Suprapubic skin (tissue), 4 donors: ENCODE data around the gene GSAP. TPM values are rescaled to one million over a fixed set of nuclear protein-coding genes. Genes with fewer than 3 reads are reported as not detected.

Experiments
- DNase-seq, 2 donors: peaks; one replicate each; pipeline ENCODE4 v3.0.0-alpha.2; 2019; ENCODE audit warnings: low spot score in 2 of 2
- H3K27ac ChIP-seq: fragments of 200-600 bp; sonication (generic); one replicate; pipeline ENCODE4 v1.5.1; 2019
- H3K27me3 ChIP-seq: fragments of 200-600 bp; sonication (generic); one replicate; pipeline ENCODE4 v1.5.1; 2019
- H3K36me3 ChIP-seq: fragments of 200-600 bp; sonication (generic); one replicate; pipeline ENCODE4 v1.5.1; 2019
- H3K4me1 ChIP-seq: fragments of 200-600 bp; sonication (generic); one replicate; pipeline ENCODE4 v1.5.1; 2019
- H3K4me3 ChIP-seq: fragments of 200-600 bp; sonication (generic); one replicate; pipeline ENCODE4 v1.5.1; 2019; ENCODE audit warnings: mild to moderate bottlenecking
- H3K9me3 ChIP-seq: fragments of 200-600 bp; sonication (generic); one replicate; pipeline ENCODE4 v1.5.1; 2019
- EP300 ChIP-seq: sonication (generic); formaldehyde crosslinking; IDR thresholded peaks from one replicate; pipeline ENCODE4 v1.6.1; 2017; ENCODE audit warnings: antibody characterized with exemption
- POLR2A ChIP-seq, 2 donors: fragments of 450-650 bp; IDR thresholded peaks; one replicate each; pipeline ENCODE4 v1.6.1; 2017; ENCODE audit warnings: antibody characterized with exemption in 2 of 2, mild to moderate bottlenecking in 2 of 2, moderate library complexity in 2 of 2
- POLR2AphosphoS5 ChIP-seq, 3 donors: sonication (generic); formaldehyde crosslinking; IDR thresholded peaks; one replicate each; pipeline ENCODE4 v1.6.1; 2017; ENCODE audit warnings: antibody characterized with exemption in 3 of 3
- WGBS: methylation state at CpG from one replicate; pipeline ENCODE4 v1.1.5; 2018; 5-methylcytosine and 5-hydroxymethylcytosine counted together
- total RNA-seq, 4 donors: library from RNA; depleted of rRNA; stranded (reverse); fragments of >200 nt; gene quantifications; one replicate each; pipeline ENCODE4 v1.1.0, GENCODE V29; 2016
- TF ChIP-seq, protein P1 (sequence below), 2 donors: fragments of 200-600 bp in 1 of 2; fragments of 450-650 bp in 1 of 2; sonication (generic) in 1 of 2; IDR thresholded peaks; one replicate each; pipeline ENCODE4 v1.5.1; 2016 to 2019; ENCODE audit warnings: antibody characterized with exemption in 2 of 2, mild to moderate bottlenecking in 1 of 2, moderate library complexity in 1 of 2

GSAP gene
- total RNA-seq, 4 donors from 2014 or later: 11.8 to 52.8 (median 17.2) TPM

GRCh38 chr7:77329466-77330168, 86.5 kb downstream of the GSAP start:
- TF ChIP-seq POLR2AphosphoS5 (IDR thresholded peaks at IDR 0.05): no peak
- no peak for TF ChIP-seq POLR2A (IDR thresholded peaks at IDR 0.05)
- no peak for TF ChIP-seq EP300
- TF ChIP-seq, protein P1, sequence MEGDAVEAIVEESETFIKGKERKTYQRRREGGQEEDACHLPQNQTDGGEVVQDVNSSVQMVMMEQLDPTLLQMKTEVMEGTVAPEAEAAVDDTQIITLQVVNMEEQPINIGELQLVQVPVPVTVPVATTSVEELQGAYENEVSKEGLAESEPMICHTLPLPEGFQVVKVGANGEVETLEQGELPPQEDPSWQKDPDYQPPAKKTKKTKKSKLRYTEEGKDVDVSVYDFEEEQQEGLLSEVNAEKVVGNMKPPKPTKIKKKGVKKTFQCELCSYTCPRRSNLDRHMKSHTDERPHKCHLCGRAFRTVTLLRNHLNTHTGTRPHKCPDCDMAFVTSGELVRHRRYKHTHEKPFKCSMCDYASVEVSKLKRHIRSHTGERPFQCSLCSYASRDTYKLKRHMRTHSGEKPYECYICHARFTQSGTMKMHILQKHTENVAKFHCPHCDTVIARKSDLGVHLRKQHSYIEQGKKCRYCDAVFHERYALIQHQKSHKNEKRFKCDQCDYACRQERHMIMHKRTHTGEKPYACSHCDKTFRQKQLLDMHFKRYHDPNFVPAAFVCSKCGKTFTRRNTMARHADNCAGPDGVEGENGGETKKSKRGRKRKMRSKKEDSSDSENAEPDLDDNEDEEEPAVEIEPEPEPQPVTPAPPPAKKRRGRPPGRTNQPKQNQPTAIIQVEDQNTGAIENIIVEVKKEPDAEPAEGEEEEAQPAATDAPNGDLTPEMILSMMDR (IDR thresholded peaks at IDR 0.05): no peak
- H3K27me3 ChIP-seq: no peaks in the 10 kb centered on the region
- no peak overlapping the region for H3K4me3 ChIP-seq
- 84% methylated on average over 4 of the region's 4 CpGs for WGBS
- no peak for DNase-seq
- no peaks in the 10 kb centered on the region for H3K36me3 ChIP-seq
- no peaks in the 10 kb centered on the region for H3K9me3 ChIP-seq
- H3K27ac ChIP-seq: peak overlapping the region; percentile 19
- peaks cover 47% of the 10 kb centered on the region for H3K4me1 ChIP-seq

DNA sequence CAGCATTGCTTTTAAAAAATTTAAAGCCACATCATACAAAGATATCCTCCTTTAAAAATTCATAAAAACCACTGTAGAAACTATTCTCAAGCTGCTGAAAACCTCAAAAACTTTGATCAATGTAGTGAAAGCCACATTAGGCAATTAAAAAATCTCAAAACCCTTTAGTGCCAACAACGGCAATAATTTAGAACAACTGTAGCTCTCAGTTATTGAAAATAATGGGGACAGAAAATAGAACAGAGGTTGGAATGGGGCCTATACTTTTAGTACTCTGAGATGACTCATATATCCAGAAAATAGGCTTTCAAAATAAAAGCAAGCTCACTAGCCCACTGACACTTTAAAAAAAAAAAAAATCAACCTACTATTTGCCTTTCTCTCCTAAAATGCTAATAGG, 87.5 kb downstream of the GSAP start:
- Histone ChIP-seq H3K9me3 (no peaks in the 10 kb centered on the region), H3K36me3 (no peaks in the 10 kb centered on the region), H3K27ac (peak overlapping the region; percentile 69), H3K4me3 (peak overlapping the region; percentile 4), H3K4me1 (peaks cover 47% of the 10 kb centered on the region), H3K27me3 (no peaks in the 10 kb centered on the region)
- DNase-seq: no peak
- TF ChIP-seq EP300: no peak
- TF ChIP-seq POLR2AphosphoS5 (IDR thresholded peaks at IDR 0.05): no peak
- TF ChIP-seq, protein P1 (IDR thresholded peaks at IDR 0.05): no peak
- TF ChIP-seq POLR2A (IDR thresholded peaks at IDR 0.05): no peak
- 0% methylated on average over 1 of the region's 1 CpG for WGBS

DNA sequence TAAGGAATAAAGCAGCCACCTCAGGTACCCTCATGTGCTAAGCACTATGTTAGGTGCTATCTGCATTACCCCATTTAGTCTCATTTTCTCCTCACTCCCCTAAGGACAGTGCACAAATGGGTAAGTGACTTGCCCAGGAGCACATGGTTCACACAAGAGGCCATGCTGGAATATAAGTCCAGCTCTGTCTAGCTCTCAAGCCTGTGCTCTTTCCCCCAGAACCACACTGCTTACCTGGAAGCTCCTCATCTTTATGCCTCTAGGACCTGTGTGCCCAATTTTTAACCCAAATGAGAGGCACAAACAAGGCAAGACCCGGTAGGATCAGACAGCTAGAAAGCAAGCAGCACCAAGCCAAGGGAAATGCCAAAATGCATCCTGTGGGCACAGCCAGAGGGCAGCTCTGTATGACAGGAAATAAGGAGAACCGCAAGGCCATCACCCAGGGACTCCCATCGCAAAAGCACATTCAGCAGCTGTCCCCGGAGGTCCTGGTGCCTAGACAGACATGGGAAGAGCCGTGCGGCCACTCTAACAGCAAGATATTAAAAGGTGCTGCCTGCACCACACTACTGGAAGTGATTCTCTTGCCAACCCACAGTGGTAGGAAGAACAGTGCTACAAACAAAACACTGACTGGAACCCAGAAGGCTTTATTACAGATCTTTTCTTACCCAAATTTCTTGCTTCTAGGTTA, 88.1 kb downstream of the GSAP start:
- WGBS: 3% methylated on average over 5 of the region's 6 CpGs
- H3K27me3 ChIP-seq: no peaks in the 10 kb centered on the region
- TF ChIP-seq, protein P1 (IDR thresholded peaks at IDR 0.05): no peak
- TF ChIP-seq POLR2A (IDR thresholded peaks at IDR 0.05) (no peak), EP300 (no peak), POLR2AphosphoS5 (IDR thresholded peaks at IDR 0.05) (no peak)
- H3K27ac ChIP-seq: peak overlapping the region; percentile 69
- no peaks in the 10 kb centered on the region for H3K36me3 ChIP-seq
- DNase-seq: no peak
- no peaks in the 10 kb centered on the region for H3K9me3 ChIP-seq
- peak overlapping the region; percentile 4 for H3K4me3 ChIP-seq
- H3K4me1 ChIP-seq: peaks cover 51% of the 10 kb centered on the region

DNA sequence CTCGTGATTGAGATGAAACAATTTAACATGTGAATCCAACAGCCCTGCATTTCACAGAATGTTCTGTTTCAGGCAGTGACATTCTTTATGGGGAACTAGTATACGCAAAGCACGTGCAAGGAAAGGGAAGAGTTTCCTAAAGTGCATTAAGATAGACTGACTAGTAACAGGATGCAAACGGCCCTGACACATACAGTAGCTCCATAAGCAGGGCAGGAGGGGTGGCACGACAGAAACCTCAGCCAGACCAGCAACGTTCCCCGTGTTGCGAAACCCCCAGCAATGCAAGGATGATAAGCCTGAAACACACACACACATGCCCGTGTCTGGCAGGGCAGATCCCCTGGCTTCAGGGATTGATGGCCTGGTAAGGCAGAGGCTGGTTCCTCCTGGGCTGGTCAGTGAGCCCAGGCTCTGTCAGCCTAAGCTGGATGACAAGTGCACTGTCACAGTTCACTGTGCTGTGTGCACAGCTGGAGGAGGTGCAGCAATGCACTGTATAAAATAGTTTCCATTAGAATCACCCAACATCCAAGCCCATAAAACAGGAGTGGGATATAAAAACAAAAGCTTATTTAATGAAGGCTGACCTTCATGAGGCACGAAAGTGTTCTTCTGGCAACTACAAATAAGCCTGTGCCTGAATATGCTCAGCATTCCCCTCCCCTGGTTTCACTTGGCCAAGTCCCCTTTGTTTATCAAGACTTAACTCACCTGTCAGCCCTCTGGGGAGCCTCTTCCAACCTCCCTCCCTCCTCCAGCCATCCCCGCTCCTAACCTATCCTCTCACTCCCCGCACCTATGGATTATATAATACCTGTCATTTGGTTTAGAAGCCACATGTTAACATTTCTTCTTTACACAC, 88.8 kb downstream of the GSAP start:
- no peaks in the 10 kb centered on the region for H3K36me3 ChIP-seq
- no peaks in the 10 kb centered on the region for H3K9me3 ChIP-seq
- no peak overlapping the region for H3K4me3 ChIP-seq
- TF ChIP-seq, protein P1 (IDR thresholded peaks at IDR 0.05): no peak
- TF ChIP-seq POLR2AphosphoS5 (IDR thresholded peaks at IDR 0.05) (no peak), POLR2A (IDR thresholded peaks at IDR 0.05) (no peak), EP300 (peak; percentile 61)
- DNase-seq: peak in 1 of 2 donors; percentile 74
- peak overlapping the region; percentile 69 for H3K27ac ChIP-seq
- WGBS: 32% methylated on average over 12 of the region's 12 CpGs
- H3K4me1 ChIP-seq: peaks cover 51% of the 10 kb centered on the region
- H3K27me3 ChIP-seq: no peaks in the 10 kb centered on the region
